Measurements from ENCODE around the gene HAL. TPM values are rescaled to one million over a fixed set of nuclear protein-coding genes. Genes with fewer than 3 reads are reported as not detected.

HAL gene
- polyA plus RNA-seq, 1 donor (not counting 4 experiments of a cell fraction or from before 2014, with no cell fraction given): 0.51 TPM

DNA sequence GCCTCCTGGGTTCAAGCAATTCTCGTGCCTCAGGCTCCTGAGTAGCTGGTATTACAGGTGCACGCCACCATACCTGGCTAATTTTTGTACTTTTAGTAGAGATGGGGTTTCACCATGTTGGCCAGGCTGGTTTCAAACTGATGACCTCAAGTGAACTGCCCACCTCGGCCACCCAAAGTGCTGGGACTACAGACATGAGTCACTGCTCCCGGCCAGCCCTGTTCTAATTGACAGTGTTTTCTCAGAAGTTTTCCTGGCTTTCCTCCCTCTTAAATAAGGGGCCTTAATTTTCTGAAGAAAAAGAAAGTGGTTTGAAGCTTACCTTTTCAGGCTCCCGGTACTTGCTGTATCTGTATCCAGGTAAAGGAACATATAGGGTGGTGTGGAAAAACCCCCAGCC, 1.7 kb downstream of the HAL start:
- H3K9ac ChIP-seq (ENCODE audit: control insufficient read depth, extremely low read depth, insufficient read depth, low read length): no peak overlapping the region
- H3K36me3 ChIP-seq (ENCODE audit: control insufficient read depth in 2 of 2, extremely low read depth in 1 of 2, insufficient read depth in 2 of 2, low read length in 2 of 2): peaks cover 0 to 2% of the 10 kb centered on the region in 2 experiments
- no peak overlapping the region for H3K27ac ChIP-seq (ENCODE audit: control insufficient read depth, insufficient read depth, low read length)
- H3K4me1 ChIP-seq (ENCODE audit: control insufficient read depth, extremely low read depth, insufficient read depth, low read length): no peaks in the 10 kb centered on the region
- H3K9me1 ChIP-seq (ENCODE audit: control insufficient read depth, extremely low read depth, insufficient read depth, low read length): no peaks in the 10 kb centered on the region
- H3K4me2 ChIP-seq (ENCODE audit: control insufficient read depth, extremely low read depth, insufficient read depth, low read depth, low read length): no peak overlapping the region
- H4K20me1 ChIP-seq (ENCODE audit: control insufficient read depth, extremely low read depth, insufficient read depth, low read length): no peaks in the 10 kb centered on the region
- H3K4me3 ChIP-seq (ENCODE audit: control insufficient read depth in 2 of 3, extremely low read depth in 1 of 3, insufficient read depth in 2 of 3, low read depth in 1 of 3, low read length in 3 of 3): no peak overlapping the region
- H3K79me2 ChIP-seq (ENCODE audit: control insufficient read depth, insufficient read depth, low read length): no peaks in the 10 kb centered on the region
- no peak overlapping the region for H2AFZ ChIP-seq (ENCODE audit: control insufficient read depth, low read length)
- H3K9me3 ChIP-seq (ENCODE audit: control insufficient read depth, low read depth, low read length): no peaks in the 10 kb centered on the region
- FAIRE-seq (no peak), DNase-seq (ENCODE audit: low read depth, low spot score) (no peak)
- dilution Hi-C loops (cut with MboI; ENCODE audit: extremely low pct_ligation_motif_present, low sequenced_read_pairs): no loop called here
- no peaks in the 10 kb centered on the region for H3K27me3 ChIP-seq (ENCODE audit: control insufficient read depth, extremely low read depth, insufficient read depth, low read length)
- TF ChIP-seq, protein P1, sequence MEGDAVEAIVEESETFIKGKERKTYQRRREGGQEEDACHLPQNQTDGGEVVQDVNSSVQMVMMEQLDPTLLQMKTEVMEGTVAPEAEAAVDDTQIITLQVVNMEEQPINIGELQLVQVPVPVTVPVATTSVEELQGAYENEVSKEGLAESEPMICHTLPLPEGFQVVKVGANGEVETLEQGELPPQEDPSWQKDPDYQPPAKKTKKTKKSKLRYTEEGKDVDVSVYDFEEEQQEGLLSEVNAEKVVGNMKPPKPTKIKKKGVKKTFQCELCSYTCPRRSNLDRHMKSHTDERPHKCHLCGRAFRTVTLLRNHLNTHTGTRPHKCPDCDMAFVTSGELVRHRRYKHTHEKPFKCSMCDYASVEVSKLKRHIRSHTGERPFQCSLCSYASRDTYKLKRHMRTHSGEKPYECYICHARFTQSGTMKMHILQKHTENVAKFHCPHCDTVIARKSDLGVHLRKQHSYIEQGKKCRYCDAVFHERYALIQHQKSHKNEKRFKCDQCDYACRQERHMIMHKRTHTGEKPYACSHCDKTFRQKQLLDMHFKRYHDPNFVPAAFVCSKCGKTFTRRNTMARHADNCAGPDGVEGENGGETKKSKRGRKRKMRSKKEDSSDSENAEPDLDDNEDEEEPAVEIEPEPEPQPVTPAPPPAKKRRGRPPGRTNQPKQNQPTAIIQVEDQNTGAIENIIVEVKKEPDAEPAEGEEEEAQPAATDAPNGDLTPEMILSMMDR (optimal IDR thresholded peaks at IDR 0.05 in 1 of 3, IDR thresholded peaks at IDR 0.05 in 1 of 3, conservative IDR thresholded peaks at IDR 0.05 in 1 of 3; ENCODE audit: extremely low read depth in 1 of 3, insufficient read depth in 2 of 3, low read length in 3 of 3): no peak
- TF ChIP-seq EZH2 (IDR thresholded peaks at IDR 0.05; ENCODE audit: low read length): no peak

DNA sequence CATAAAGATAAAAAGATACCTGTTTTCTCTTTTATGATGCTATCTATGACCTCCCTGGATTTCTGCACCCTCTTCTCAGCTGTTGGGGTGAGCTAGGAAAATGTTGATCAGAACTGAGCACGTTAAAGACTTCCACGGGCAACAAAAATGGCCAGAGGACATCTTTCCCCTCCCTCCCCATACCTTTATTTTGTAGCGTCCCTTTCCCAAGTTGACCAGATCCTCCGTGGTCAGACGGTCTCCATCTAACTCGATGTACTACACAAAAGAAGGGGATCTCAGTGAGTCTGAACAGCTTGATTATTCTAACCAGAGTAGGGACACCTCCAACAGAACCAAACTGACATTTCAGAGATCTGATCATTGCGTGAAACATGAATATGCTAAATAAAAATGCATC, 2.2 kb downstream of the HAL start:
- TF ChIP-seq, protein P1 (optimal IDR thresholded peaks at IDR 0.05 in 1 of 3, IDR thresholded peaks at IDR 0.05 in 1 of 3, conservative IDR thresholded peaks at IDR 0.05 in 1 of 3; ENCODE audit: extremely low read depth in 1 of 3, insufficient read depth in 2 of 3, low read length in 3 of 3): no peak
- no peak for TF ChIP-seq EZH2 (IDR thresholded peaks at IDR 0.05; ENCODE audit: low read length)
- Histone ChIP-seq H3K4me1 (ENCODE audit: control insufficient read depth, extremely low read depth, insufficient read depth, low read length) (no peaks in the 10 kb centered on the region), H3K27me3 (ENCODE audit: control insufficient read depth, extremely low read depth, insufficient read depth, low read length) (no peaks in the 10 kb centered on the region), H3K9ac (ENCODE audit: control insufficient read depth, extremely low read depth, insufficient read depth, low read length) (no peak overlapping the region), H4K20me1 (ENCODE audit: control insufficient read depth, extremely low read depth, insufficient read depth, low read length) (no peaks in the 10 kb centered on the region), H3K4me2 (ENCODE audit: control insufficient read depth, extremely low read depth, insufficient read depth, low read depth, low read length) (no peak overlapping the region), H2AFZ (ENCODE audit: control insufficient read depth, low read length) (no peak overlapping the region), H3K9me3 (ENCODE audit: control insufficient read depth, low read depth, low read length) (no peaks in the 10 kb centered on the region), H3K36me3 (ENCODE audit: control insufficient read depth in 2 of 2, extremely low read depth in 1 of 2, insufficient read depth in 2 of 2, low read length in 2 of 2) (no peaks in the 10 kb centered on the region), H3K79me2 (ENCODE audit: control insufficient read depth, insufficient read depth, low read length) (no peaks in the 10 kb centered on the region), H3K9me1 (ENCODE audit: control insufficient read depth, extremely low read depth, insufficient read depth, low read length) (no peaks in the 10 kb centered on the region), H3K4me3 (ENCODE audit: control insufficient read depth in 2 of 3, extremely low read depth in 1 of 3, insufficient read depth in 2 of 3, low read depth in 1 of 3, low read length in 3 of 3) (no peak overlapping the region), H3K27ac (ENCODE audit: control insufficient read depth, insufficient read depth, low read length) (no peak overlapping the region)
- dilution Hi-C loops (cut with MboI; ENCODE audit: extremely low pct_ligation_motif_present, low sequenced_read_pairs): no loop called here
- FAIRE-seq (no peak), DNase-seq (ENCODE audit: low read depth, low spot score) (no peak)
